Measurements from ENCODE around the gene RPRD1B.
A peak's percentile ranks its signal among the peaks of the same experiment; 100 is the strongest.

The RPRD1B gene

GRCh38 chr20:38043512-38044300 lies 10.2 kb downstream of the RPRD1B start:
- DNase-seq: no peak

GRCh38 chr20:38044685-38045084 lies 11.1 kb downstream of the RPRD1B start:
- no peak for DNase-seq

DNA sequence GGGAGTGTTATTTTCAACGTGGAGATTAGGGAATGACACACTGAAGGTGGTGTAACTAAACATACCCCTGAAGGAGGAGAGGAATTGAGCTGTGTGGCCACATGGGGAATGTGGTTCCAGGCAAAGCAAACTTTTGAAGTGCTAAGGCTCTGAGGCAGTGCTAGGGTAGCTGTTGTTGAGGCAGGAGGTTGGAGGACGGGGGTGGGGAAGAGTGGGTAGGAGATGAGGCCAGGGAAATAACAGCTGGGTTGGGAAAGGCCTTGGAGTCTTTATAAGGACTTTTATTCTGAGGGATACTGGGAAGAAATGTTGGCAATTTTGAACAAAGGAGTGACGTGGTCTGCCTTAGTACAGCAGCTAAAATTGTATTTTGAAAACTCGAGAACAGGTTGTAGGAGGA lies 13.0 kb downstream of the RPRD1B start:
- DNase-seq: no peak

- DNase-seq: no peak
Measured at GRCh38 chr20:38049800-38050199, 16.3 kb downstream of the RPRD1B start.

DNA sequence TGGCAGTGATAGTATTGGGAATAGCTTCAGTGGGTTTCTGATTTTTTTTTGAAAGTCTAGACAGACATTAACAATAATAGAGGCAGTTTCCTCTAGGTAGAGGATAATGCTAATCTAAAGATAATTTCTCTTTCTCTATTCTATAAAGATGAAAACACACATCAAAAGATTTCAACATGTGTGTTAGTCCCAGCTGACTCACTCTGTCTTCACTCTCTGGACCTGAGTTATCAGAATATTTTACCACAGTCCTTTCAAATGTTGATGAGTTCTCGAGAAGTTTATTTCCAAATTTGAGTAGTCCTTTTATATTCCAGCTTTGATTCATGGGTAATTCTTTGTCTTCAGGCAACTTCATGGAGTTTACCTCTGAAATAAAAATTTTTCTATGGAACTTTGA lies 17.1 kb downstream of the RPRD1B start:
- no peak for DNase-seq

DNA sequence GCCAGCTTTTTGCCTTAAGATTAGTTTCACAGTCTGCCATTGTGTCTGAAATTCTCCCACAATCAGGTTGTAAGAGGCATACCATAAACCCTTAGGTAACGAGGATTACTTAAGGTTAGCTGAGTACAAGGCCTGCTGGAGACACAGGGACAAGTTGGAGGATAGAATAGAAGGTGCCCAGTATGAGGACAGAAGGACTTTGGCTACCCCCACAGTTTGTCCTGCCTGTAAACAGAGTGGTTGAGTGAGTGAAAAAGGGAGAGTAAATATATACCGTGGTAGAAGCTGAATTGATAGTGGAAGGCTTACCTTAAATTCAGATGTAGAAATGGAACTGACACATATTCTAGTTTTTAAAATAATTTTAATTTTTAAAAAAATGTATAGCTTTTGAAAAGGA lies 19.3 kb downstream of the RPRD1B start:
- DNase-seq: no peak

DNA sequence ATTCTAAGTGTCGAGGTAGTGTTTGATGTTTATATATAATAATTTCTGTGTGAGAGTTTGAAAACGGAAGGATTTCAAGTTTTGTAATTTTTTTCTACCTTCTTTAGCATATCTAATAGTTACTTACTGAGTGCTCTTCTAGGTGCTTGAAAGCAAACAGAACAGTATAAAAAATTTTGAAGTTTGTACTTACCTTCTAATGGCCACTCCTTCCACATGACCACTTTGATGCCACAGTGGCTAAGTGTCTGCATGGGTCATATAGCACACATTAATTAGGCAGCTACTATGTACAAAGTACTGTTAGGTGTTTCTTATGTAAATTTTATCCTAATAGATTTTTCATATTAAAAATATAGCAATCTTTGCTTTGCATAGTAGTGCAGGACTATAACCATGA lies 21.1 kb downstream of the RPRD1B start:
- no peak for DNase-seq

DNA sequence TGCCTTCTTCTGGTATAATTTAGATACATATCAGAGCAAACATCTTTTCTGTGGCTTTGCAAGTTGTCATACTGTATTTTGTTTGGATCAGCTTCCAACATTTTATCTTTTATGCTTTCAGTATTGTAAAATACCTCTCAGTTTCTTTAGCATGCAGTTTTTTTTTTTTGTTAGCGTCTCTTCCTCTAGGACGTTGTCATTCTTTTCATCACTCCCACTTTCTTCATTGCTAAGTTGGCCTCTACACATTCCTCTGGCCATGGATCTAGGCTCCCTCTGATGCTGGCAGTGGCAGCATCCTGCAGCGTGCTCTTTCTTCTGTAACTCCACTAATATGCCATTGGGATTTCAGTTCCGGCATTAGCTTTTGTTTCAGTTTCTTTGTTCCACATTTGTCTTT lies 21.7 kb downstream of the RPRD1B start:
- DNase-seq: no peak

DNA sequence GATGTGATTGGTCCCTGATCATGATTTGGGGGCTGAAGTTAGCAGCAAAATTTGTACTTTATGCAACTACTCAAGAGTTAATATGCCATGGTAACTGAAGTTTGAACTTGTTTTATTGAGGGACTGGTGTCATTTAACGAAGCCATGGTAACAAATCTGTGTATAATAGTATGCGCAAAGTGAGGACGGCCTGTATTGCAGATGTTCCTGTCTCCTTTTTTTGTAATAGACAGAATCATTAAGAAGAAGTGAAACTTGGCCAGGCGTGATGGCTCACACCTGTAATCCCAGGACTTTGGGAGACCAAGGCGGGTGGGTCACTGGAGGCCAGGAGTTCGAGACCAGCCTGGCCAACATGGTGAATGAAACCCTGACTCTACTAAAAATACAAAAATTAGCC lies 22.3 kb downstream of the RPRD1B start:
- no peak for DNase-seq

- peak; percentile 14 for DNase-seq
Measured at GRCh38 chr20:38057351-38057972, 23.9 kb downstream of the RPRD1B start.

- no peak for DNase-seq
Measured at GRCh38 chr20:38059832-38060231, 26.3 kb downstream of the RPRD1B start.

DNA sequence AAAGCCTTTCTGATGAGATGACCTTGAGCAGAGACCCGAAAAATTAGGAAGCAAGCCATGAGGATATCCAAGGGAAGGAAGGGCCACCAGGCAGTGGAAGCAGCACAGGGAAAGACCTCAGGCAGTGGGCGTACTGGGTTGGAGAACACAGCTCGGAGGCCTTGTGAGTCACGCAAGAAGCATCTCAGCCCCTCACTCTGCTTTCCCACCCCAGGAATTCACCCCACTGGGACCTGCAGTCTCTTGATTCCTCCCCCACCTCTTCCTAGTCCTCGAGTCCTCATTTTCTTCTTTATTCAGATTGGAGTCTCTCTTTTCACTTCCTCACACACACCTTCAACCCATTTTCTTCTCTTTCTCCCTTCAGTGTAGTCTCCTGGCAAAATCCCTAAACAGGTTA lies 27.0 kb downstream of the RPRD1B start:
- no peak for DNase-seq

DNA sequence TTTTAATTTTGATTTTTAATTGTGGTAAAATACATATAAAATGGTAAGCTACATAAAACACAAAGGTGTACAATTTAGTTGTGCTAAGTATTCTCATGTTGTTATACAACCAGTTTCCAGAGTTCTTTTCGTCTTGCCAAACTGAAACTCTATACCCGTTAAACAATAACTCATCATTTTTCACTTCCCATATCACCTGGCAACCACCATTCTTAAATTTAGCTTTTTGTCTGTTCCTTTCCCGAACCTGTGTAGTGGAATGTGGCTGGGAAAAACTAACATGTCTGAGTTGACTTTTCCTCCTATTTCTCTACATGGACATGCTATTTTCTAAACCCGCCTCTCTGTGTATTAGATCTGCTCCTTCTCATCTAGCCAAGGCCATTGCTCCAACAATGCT lies 27.6 kb downstream of the RPRD1B start:
- DNase-seq: no peak

- DNase-seq: no peak
Measured at GRCh38 chr20:38062890-38063289, 29.3 kb downstream of the RPRD1B start.

DNA sequence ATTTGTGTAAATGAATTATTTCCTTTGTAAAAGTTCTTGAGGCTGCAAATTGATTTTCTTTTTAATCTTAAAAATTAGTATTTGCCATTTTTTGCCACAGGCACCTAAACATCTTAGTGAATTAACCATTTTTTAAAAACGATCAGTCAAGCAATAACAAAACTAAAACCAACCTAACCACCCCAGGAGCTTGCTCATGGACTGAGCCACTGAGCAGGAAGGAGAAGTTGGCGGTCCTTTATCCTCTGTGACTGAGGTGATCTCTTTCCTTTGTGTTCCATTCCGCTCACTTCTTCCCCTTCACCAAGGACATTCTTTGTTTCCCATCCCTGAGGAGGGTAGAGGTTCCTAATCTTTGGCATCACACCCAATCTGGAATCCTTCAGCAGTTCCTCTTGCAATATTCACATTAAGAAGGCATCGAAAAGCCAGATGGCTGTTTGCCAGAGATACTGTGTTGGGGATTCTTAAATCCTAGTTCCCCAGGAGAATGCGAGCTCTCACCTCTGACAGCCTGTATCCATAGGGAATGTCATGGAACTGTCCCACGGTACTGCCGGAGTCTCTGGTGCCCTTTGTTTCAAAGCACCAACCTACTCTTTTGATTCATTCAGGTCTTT lies 30.5 kb downstream of the RPRD1B start:
- DNase-seq: no peak

DNA sequence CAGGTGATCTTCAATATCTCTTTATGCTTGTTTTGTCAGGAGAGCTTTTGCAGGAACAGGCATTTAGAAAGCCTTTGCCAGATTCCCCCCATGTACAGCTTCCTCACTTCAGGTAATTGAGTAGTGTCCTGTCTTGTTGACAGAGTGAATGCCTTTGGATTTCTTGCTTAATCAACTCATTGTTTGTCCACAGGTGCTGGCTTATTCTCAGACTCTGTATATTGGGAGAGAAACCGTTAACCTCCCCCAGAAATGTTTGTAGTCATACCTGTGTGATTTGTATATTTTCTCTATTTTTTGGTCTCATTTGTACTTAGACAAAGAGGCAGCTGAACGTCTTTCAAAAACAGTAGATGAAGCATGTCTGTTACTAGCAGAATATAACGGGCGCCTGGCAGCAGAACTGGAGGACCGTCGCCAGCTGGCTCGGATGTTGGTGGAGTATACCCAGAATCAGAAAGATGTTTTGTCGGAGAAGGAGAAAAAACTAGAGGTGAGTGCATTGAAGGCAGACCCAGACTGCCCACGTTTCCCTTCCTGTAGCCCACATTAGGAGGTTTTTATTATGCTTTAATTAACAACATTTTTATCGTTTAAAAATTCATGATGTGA lies 32.3 kb downstream of the RPRD1B start:
- no peak for DNase-seq

DNA sequence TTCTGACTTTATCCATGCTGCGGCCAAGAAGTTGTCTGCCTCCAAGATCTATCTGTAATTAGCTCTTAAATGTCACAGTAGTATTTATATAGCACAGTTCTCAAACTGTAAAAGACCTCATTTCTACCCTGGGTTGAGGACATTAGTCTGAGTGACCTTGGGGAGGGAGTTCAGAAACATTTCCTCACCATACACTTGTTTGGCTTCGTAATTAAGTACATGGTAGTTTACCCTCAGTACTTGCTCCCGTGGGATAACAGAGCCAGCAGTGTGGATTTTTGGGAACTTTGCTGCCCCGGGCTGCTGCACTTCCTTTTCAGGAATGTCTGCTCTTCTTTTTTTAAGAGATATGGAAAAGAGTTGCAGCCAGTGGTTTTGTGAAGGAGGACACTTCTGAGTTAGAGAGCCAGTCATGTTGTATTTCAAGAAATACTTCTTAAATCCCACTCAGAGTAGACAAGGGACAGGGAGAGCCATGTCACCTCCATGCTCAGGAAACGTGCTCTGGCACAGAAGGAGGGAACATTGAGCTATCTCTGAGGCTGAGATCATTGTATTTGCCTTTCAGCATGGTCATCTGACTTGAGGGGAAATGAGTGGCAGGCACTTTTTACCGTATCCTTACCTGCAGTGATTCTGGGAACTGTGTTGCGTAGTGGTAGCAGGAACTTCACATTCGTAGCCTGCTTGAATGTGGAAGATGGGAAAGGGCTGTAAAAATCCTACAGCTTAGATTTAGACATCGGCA lies 33.6 kb downstream of the RPRD1B start:
- no peak for DNase-seq

GRCh38 chr20:38067717-38068365 lies 34.3 kb downstream of the RPRD1B start:
- no peak for DNase-seq

DNA sequence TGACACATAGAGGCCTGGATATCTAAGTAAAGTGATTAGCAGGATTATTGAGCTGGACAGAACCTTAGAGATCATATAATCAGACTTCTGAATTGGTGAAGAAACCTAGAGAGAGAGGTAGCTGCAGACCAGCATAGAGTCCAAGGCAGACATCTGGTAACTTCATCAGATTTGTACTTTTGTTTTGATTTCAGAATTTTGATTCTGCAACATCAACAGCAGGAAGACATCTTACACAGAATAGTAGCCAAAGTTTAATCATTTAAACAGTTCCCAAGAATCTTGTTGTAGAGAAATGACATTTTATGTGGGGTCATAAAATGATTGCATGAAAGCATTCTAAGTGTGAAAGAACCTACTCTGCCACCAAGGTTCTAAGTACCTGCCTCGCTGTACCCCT lies 39.4 kb downstream of the RPRD1B start:
- DNase-seq: no peak

GRCh38 chr20:38073307-38074071 lies 39.9 kb downstream of the RPRD1B start:
- DNase-seq: peak; percentile 24

- no peak for DNase-seq
Measured at GRCh38 chr20:38075161-38075998, 41.8 kb downstream of the RPRD1B start.
